DOHH2 (cell line): ENCODE results near the gene WDR64.
"Not testable (repeated sequence)": the region's sequence is repeated elsewhere in the genome, so short reads cannot be mapped to it uniquely, and the experiment has no call there.

Source experiments
- H3F3A ChIP-seq: fragments of 200-600 bp; sonication (generic), shearing (Covaris generic); 2 replicates; pipeline ENCODE4 v1.6.0; 2016; ENCODE audit warnings: antibody characterized with exemption, mild to moderate bottlenecking; ENCODE audit not compliant: control insufficient read depth, insufficient read depth
- H3K27ac ChIP-seq: fragments of 200-600 bp; sonication (generic); 2 replicates; pipeline ENCODE4 v1.5.1; 2014; ENCODE audit warnings: low read depth, mild to moderate bottlenecking, low read length, moderate library complexity
- H3K27me3 ChIP-seq: fragments of 200-600 bp; sonication (generic); 2 replicates; pipeline ENCODE4 v1.6.1; 2014; ENCODE audit warnings: mild to moderate bottlenecking, low read length, mixed read lengths; ENCODE audit not compliant: control insufficient read depth
- H3K36me3 ChIP-seq: fragments of 200-600 bp; sonication (generic); 2 replicates; pipeline ENCODE4 v1.6.1; 2014; ENCODE audit warnings: mild to moderate bottlenecking, low read length, moderate library complexity, mixed read lengths; ENCODE audit not compliant: control insufficient read depth
- H3K4me1 ChIP-seq: fragments of 200-600 bp; sonication (generic); 2 replicates; pipeline ENCODE4 v1.6.1; 2014; ENCODE audit warnings: mild to moderate bottlenecking, low read length, mixed read lengths; ENCODE audit not compliant: control insufficient read depth
- H3K4me2 ChIP-seq: fragments of 200-600 bp; sonication (generic); 2 replicates; pipeline ENCODE4 v1.6.0; 2014; ENCODE audit warnings: mild to moderate bottlenecking, low read length, moderate library complexity
- H3K4me3 ChIP-seq: fragments of 200-600 bp; sonication (generic); 2 replicates; pipeline ENCODE4 v1.5.1; 2014; ENCODE audit warnings: mild to moderate bottlenecking, low read length, mixed read lengths
- H3K79me2 ChIP-seq: fragments of 200-600 bp; sonication (generic); 2 replicates; pipeline ENCODE4 v1.6.1; 2014; ENCODE audit warnings: mild to moderate bottlenecking, low read length, mixed read lengths; ENCODE audit not compliant: control insufficient read depth
- H3K9me2 ChIP-seq: fragments of 200-600 bp; sonication (generic); replicated peaks from 2 replicates; pipeline ENCODE4 v1.6.1; 2014; ENCODE audit warnings: mild to moderate bottlenecking, low read length, mixed read lengths; ENCODE audit not compliant: control insufficient read depth
- H3K9me3 ChIP-seq: fragments of 200-600 bp; sonication (generic); 2 replicates; pipeline ENCODE4 v1.6.1; 2014; ENCODE audit warnings: antibody characterized with exemption, low read length, mixed read lengths; ENCODE audit not compliant: control insufficient read depth, insufficient read depth
- H4K20me1 ChIP-seq: fragments of 200-600 bp; sonication (generic); 2 replicates; pipeline ENCODE4 v1.6.0; 2014; ENCODE audit warnings: low read depth, mild to moderate bottlenecking, antibody characterized with exemption, low read length, moderate library complexity; ENCODE audit not compliant: control insufficient read depth, insufficient read depth
- EZH2phosphoT487 ChIP-seq: fragments of 200-600 bp; sonication (generic); IDR thresholded peaks from 2 replicates; pipeline ENCODE4 v1.6.1; 2017; ENCODE audit warnings: borderline replicate concordance, mild to moderate bottlenecking, antibody characterized with exemption, low read length, moderate library complexity, mixed read lengths
- TF ChIP-seq, protein P1 (sequence below): fragments of 200-600 bp; sonication (generic); IDR thresholded peaks from one replicate; pipeline ENCODE4 v1.5.1; 2014; ENCODE audit warnings: antibody characterized with exemption, mild to moderate bottlenecking, low read depth, low read length; ENCODE audit not compliant: poor library complexity, severe bottlenecking

The WDR64 gene

GRCh38 chr1:241701483-241702295 is 49.6 kb downstream of the WDR64 start:
- no peaks in the 10 kb centered on the region for H3K4me1 ChIP-seq
- no peaks in the 10 kb centered on the region for H3F3A ChIP-seq
- no peaks in the 10 kb centered on the region for H3K9me2 ChIP-seq
- H3K27ac ChIP-seq: no peak overlapping the region
- no peaks in the 10 kb centered on the region for H3K9me3 ChIP-seq
- no peak overlapping the region for H3K4me2 ChIP-seq
- no peaks in the 10 kb centered on the region for H4K20me1 ChIP-seq
- H3K27me3 ChIP-seq: peaks cover 5% of the 10 kb centered on the region; the same call in 1 of the 2 replicates
- TF ChIP-seq, protein P1, sequence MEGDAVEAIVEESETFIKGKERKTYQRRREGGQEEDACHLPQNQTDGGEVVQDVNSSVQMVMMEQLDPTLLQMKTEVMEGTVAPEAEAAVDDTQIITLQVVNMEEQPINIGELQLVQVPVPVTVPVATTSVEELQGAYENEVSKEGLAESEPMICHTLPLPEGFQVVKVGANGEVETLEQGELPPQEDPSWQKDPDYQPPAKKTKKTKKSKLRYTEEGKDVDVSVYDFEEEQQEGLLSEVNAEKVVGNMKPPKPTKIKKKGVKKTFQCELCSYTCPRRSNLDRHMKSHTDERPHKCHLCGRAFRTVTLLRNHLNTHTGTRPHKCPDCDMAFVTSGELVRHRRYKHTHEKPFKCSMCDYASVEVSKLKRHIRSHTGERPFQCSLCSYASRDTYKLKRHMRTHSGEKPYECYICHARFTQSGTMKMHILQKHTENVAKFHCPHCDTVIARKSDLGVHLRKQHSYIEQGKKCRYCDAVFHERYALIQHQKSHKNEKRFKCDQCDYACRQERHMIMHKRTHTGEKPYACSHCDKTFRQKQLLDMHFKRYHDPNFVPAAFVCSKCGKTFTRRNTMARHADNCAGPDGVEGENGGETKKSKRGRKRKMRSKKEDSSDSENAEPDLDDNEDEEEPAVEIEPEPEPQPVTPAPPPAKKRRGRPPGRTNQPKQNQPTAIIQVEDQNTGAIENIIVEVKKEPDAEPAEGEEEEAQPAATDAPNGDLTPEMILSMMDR: no peak
- no peak overlapping the region for H3K4me3 ChIP-seq
- H3K36me3 ChIP-seq: no peaks in the 10 kb centered on the region
- no peaks in the 10 kb centered on the region for H3K79me2 ChIP-seq

DNA sequence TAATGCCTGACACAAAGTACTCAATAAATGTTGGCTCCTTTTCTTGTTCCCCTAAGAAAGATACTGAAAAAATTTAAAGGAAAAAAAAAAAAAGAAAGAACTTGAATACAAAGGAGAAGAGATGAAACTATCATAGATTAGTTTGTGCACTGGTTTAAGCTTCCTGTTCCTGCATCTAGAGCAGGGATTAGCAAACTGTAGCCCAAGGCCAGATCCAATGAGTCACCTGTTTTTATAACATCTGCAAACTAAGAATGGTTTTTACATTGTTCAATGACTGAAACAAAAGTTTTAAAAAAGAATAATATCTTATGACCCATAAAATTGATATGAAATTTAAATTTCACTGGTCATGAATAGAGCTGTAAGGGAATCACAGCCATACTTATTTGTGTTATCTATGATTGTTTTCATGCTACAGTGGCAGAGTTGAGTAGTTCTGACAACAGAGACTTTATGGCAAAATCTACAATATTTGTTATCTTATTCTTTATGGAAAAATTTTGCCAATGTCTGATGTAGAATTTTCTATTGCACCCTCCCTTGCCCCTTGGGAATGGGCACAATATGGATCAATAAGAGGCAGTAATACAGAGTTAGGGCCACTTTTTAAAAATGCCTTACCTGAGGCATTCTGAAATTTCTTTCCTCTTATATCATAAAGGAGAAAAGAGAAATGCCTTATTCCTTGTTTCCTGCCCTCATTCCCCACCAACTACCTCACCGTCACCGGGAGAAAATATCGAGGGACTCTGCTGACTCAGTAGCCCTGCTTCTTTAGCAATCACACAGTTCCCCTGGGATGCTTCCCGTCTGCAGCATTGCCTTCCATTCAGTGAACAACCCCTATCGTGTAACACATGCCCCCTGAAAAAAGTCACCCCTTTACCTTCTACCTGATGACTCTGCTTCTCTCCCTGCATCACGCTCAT is 50.6 kb downstream of the WDR64 start:
- Histone ChIP-seq H3K4me3 (no peak overlapping the region), H3K4me1 (no peaks in the 10 kb centered on the region), H3K9me3 (no peaks in the 10 kb centered on the region), H4K20me1 (no peaks in the 10 kb centered on the region), H3F3A (no peaks in the 10 kb centered on the region), H3K36me3 (no peaks in the 10 kb centered on the region), H3K79me2 (no peaks in the 10 kb centered on the region), H3K4me2 (no peak overlapping the region), H3K27ac (no peak overlapping the region), H3K27me3 (peaks cover 5% of the 10 kb centered on the region; the same call in 1 of the 2 replicates), H3K9me2 (no peaks in the 10 kb centered on the region)
- TF ChIP-seq EZH2phosphoT487: no peak
- TF ChIP-seq, protein P1: no peak

GRCh38 chr1:241703739-241704138 is 51.7 kb downstream of the WDR64 start:
- H3K4me1 ChIP-seq, H3K9me2 ChIP-seq, H3K4me2 ChIP-seq, H3K36me3 ChIP-seq, H3K9me3 ChIP-seq, H3K4me3 ChIP-seq, H4K20me1 ChIP-seq, H3K27me3 ChIP-seq, H3F3A ChIP-seq, H3K27ac ChIP-seq, H3K79me2 ChIP-seq: not testable (repeated sequence)

GRCh38 chr1:241706257-241706656 is 54.2 kb downstream of the WDR64 start:
- no peaks in the 10 kb centered on the region for H3K4me1 ChIP-seq
- no peaks in the 10 kb centered on the region for H3F3A ChIP-seq
- H3K27me3 ChIP-seq: no peaks in the 10 kb centered on the region
- no peak for TF ChIP-seq EZH2phosphoT487
- TF ChIP-seq, protein P1: no peak
- no peaks in the 10 kb centered on the region for H3K36me3 ChIP-seq
- H3K9me3 ChIP-seq: no peaks in the 10 kb centered on the region
- no peaks in the 10 kb centered on the region for H4K20me1 ChIP-seq
- H3K79me2 ChIP-seq: no peaks in the 10 kb centered on the region
- no peaks in the 10 kb centered on the region for H3K9me2 ChIP-seq
- H3K4me2 ChIP-seq: no peak overlapping the region
- H3K4me3 ChIP-seq: no peak overlapping the region
- H3K27ac ChIP-seq: no peak overlapping the region
